Ishikawa (cell line): ENCODE data around the gene MGAT1.

ENCODE experiments used
- CEBPB ChIP-seq: IDR thresholded peaks from 2 replicates; pipeline ENCODE4 v1.6.1; 2012
- CREB1 ChIP-seq: IDR thresholded peaks from 2 replicates; pipeline ENCODE4 v1.6.1; 2012; ENCODE audit warnings: low read depth
- EGR1 ChIP-seq: IDR thresholded peaks from 2 replicates; pipeline ENCODE4 v1.6.1; 2012
- EP300 ChIP-seq: IDR thresholded peaks from 2 replicates; pipeline ENCODE4 v1.6.1; 2012; ENCODE audit warnings: borderline replicate concordance
- FOXM1 ChIP-seq: IDR thresholded peaks from 2 replicates; pipeline ENCODE4 v1.6.1; 2012; ENCODE audit warnings: low read depth, borderline replicate concordance
- MAX ChIP-seq: IDR thresholded peaks from 2 replicates; pipeline ENCODE4 v1.6.1; 2012
- NFIC ChIP-seq: IDR thresholded peaks from 2 replicates; pipeline ENCODE4 v1.6.1; 2012
- RAD21 ChIP-seq: IDR thresholded peaks from 2 replicates; pipeline ENCODE4 v1.6.1; 2012; ENCODE audit warnings: low read depth
- REST ChIP-seq: IDR thresholded peaks from 2 replicates; pipeline ENCODE4 v1.6.1; 2012; ENCODE audit warnings: low read depth, mild to moderate bottlenecking
- TAF1 ChIP-seq: IDR thresholded peaks from 2 replicates; pipeline ENCODE4 v1.6.1; 2012; ENCODE audit warnings: low read depth, mild to moderate bottlenecking
- TCF12 ChIP-seq: IDR thresholded peaks from 2 replicates; pipeline ENCODE4 v1.6.1; 2012; ENCODE audit warnings: low read depth
- TEAD4 ChIP-seq: IDR thresholded peaks from 2 replicates; pipeline ENCODE4 v1.6.1; 2012
- USF1 ChIP-seq: IDR thresholded peaks from 2 replicates; pipeline ENCODE4 v1.6.1; 2012
- YY1 ChIP-seq: IDR thresholded peaks from 2 replicates; pipeline ENCODE4 v1.6.1; 2012; ENCODE audit warnings: low read depth
- ZBTB7A ChIP-seq: IDR thresholded peaks from 2 replicates; pipeline ENCODE4 v1.6.1; 2012; ENCODE audit warnings: low read depth

The MGAT1 gene

GRCh38 chr5:180830253-180831138, 27.9 kb upstream of the MGAT1 start:
- TF ChIP-seq EGR1 = no peak
- TF ChIP-seq ZBTB7A = no peak
- no peak for TF ChIP-seq REST
- no peak for TF ChIP-seq USF1
- TF ChIP-seq TEAD4 = no peak
- no peak for TF ChIP-seq EP300
- TF ChIP-seq TCF12 = no peak
- TF ChIP-seq YY1 = no peak

- TF ChIP-seq YY1 (no peak), MAX (no peak), ZBTB7A (no peak), TAF1 (no peak), EP300 (no peak), USF1 (no peak), REST (no peak), RAD21 (no peak), CEBPB (no peak), EGR1 (no peak), NFIC (no peak), CREB1 (no peak), FOXM1 (no peak), TCF12 (no peak), TEAD4 (no peak)
Measured at GRCh38 chr5:180829726-180830125, 27.1 kb upstream of the MGAT1 start.

GRCh38 chr5:180825768-180826525, 23.3 kb upstream of the MGAT1 start:
- TF ChIP-seq FOXM1 (peak; percentile 49; the same call in 1 of the 2 replicates), RAD21 (no peak), EP300 (peak; percentile 82; the same call in 1 of the 2 replicates), MAX (peak; percentile 79), NFIC (peak; percentile 97), CREB1 (no peak), REST (no peak), USF1 (0 out of 2 replicates have a peak, but pooled peaks have one; percentile 28), ZBTB7A (no peak), TAF1 (no peak), TEAD4 (peak; percentile 80), TCF12 (peak; percentile 91)
